H1 (cell line): ENCODE results near the gene TWF2. TPM values are rescaled to one million over a fixed set of nuclear protein-coding genes. Genes with fewer than 3 reads are reported as not detected.

Experiments used
- CTCF ChIA-PET: fragments of 300-600 bp; sonication (Branson Sonifier 250); formaldehyde crosslinking; loops from one replicate; lab custom pipeline; 2021; ENCODE audit not compliant: partially characterized antibody; lab: Charles Lee
- POLR2A ChIA-PET: fragments of 300-600 bp; sonication (Branson Sonifier 250); formaldehyde crosslinking; loops from one replicate; lab custom pipeline; 2021; ENCODE audit warnings: inconsistent platforms; ENCODE audit not compliant: partially characterized antibody; lab: Charles Lee
- DNase-seq, 2 experiments: peaks; one replicate each; pipeline versions ENCODE4 v3.0.0 to v3.0.0-alpha.2; 2010 to 2022; ENCODE audit warnings: low spot score in 2 of 2, low read depth in 1 of 2, mixed read lengths in 1 of 2
- FAIRE-seq: peaks from 2 replicates; lab custom pipeline; 2011; peaks lifted over from hg19 to GRCh38; lab: Jason Lieb, UNC
- H2AFZ ChIP-seq: 2 replicates; pipeline ENCODE4 v1.8.1; 2012; ENCODE audit warnings: low read length, inconsistent platforms
- H2AK5ac ChIP-seq: 2 replicates; pipeline ENCODE4 v1.6.1; 2013; ENCODE audit warnings: low read depth, low read length
- H2BK120ac ChIP-seq: replicated peaks from 2 replicates; pipeline ENCODE3; 2013; ENCODE audit warnings: low read depth, low read length, inconsistent platforms
- H2BK12ac ChIP-seq: 2 replicates; pipeline ENCODE4 v1.6.1; 2013; ENCODE audit warnings: low read depth, low read length
- H2BK15ac ChIP-seq: 2 replicates; pipeline ENCODE4 v1.6.1; 2013; ENCODE audit warnings: low read length
- H2BK20ac ChIP-seq: 2 replicates; pipeline ENCODE4 v1.6.1; 2013; ENCODE audit warnings: low read length
- H2BK5ac ChIP-seq: 2 replicates; pipeline ENCODE4 v1.6.1; 2013; ENCODE audit warnings: low read depth, low read length
- H3K14ac ChIP-seq: 2 replicates; pipeline ENCODE4 v1.6.1; 2013; ENCODE audit warnings: inconsistent platforms; ENCODE audit not compliant: insufficient read length
- H3K18ac ChIP-seq: 2 replicates; pipeline ENCODE4 v1.6.1; 2013; ENCODE audit warnings: low read length; ENCODE audit errors: extremely low read depth
- H3K23ac ChIP-seq: 2 replicates; pipeline ENCODE4 v1.6.1; 2013; ENCODE audit warnings: inconsistent platforms; ENCODE audit not compliant: insufficient read length
- H3K23me2 ChIP-seq: 2 replicates; pipeline ENCODE4 v1.6.1; 2013; ENCODE audit warnings: low read depth, low read length
- H3K27ac ChIP-seq: 2 replicates; pipeline ENCODE4 v1.6.1; 2011; ENCODE audit warnings: low read depth, low read length, inconsistent platforms
- H3K27me3 ChIP-seq, 4 experiments: replicated peaks in 1 of 4; 1 replicate in 1 of 4; 2 replicates in 3 of 4; pipeline versions ENCODE4 v1.6.1 to v1.8.1; 2011 to 2013; ENCODE audit warnings: low read length in 3 of 4, mild to moderate bottlenecking in 3 of 4, inconsistent platforms in 2 of 4, mixed read lengths in 2 of 4, moderate library complexity in 1 of 4; ENCODE audit not compliant: control insufficient read depth in 3 of 4, insufficient read depth in 3 of 4; ENCODE audit errors: extremely low read depth in 1 of 4
- H3K36me3 ChIP-seq, 4 experiments: 2 replicates each; pipeline versions ENCODE4 v1.6.1 to v1.8.1; 2011 to 2013; ENCODE audit warnings: mild to moderate bottlenecking in 4 of 4, low read length in 3 of 4, moderate library complexity in 2 of 4, control low read depth in 1 of 4, inconsistent platforms in 1 of 4; ENCODE audit not compliant: insufficient read depth in 4 of 4, control insufficient read depth in 2 of 4
- H3K4ac ChIP-seq: replicated peaks from 2 replicates; pipeline ENCODE3; 2013; ENCODE audit warnings: low read length, low read depth, mixed read lengths, inconsistent platforms; ENCODE audit not compliant: insufficient read length
- H3K4me1 ChIP-seq, 4 experiments: replicated peaks in 1 of 4; 1 replicate in 1 of 4; 2 replicates in 3 of 4; pipeline versions ENCODE4 v1.6.1 to v1.8.1; 2011 to 2013; ENCODE audit warnings: low read length in 3 of 4, inconsistent platforms in 2 of 4, mixed read lengths in 1 of 4; ENCODE audit not compliant: insufficient read depth in 4 of 4, control insufficient read depth in 3 of 4
- H3K4me2 ChIP-seq, 2 experiments: 2 replicates each; pipeline versions ENCODE4 v1.6.1 to v1.8.1; 2011 to 2013; ENCODE audit warnings: low read depth in 2 of 2, low read length in 2 of 2, control low read depth in 1 of 2, inconsistent platforms in 1 of 2, mild to moderate bottlenecking in 1 of 2; ENCODE audit not compliant: insufficient read depth in 1 of 2
- H3K4me3 ChIP-seq, 4 experiments: fragments of 200-600, 300-600 bp in 1 of 4; sonication (generic), shearing (Covaris generic), sonication (Bioruptor Twin) in 1 of 4; 2 replicates each; pipeline versions ENCODE4 v1.5.1 to v1.8.1; 2011 to 2016; ENCODE audit warnings: low read length in 4 of 4, low read depth in 3 of 4, control low read depth in 2 of 4, inconsistent platforms in 2 of 4, mild to moderate bottlenecking in 2 of 4, mixed read lengths in 1 of 4, moderate library complexity in 1 of 4; ENCODE audit not compliant: insufficient read depth in 2 of 4; ENCODE audit errors: extremely low read depth in 1 of 4
- H3K56ac ChIP-seq: replicated peaks from 2 replicates; pipeline ENCODE3; 2013; ENCODE audit warnings: low read depth, mild to moderate bottlenecking, mixed read lengths, low read length, inconsistent platforms; ENCODE audit not compliant: insufficient read length
- H3K79me1 ChIP-seq: 2 replicates; pipeline ENCODE4 v1.6.1; 2013; ENCODE audit warnings: low read depth, low read length, control low read depth
- H3K79me2 ChIP-seq, 2 experiments: 2 replicates each; pipeline versions ENCODE4 v1.6.1 to v1.8.1; 2012 to 2013; ENCODE audit warnings: low read length in 2 of 2, mild to moderate bottlenecking in 2 of 2, inconsistent platforms in 1 of 2; ENCODE audit not compliant: insufficient read depth in 2 of 2, control insufficient read depth in 1 of 2
- H3K9ac ChIP-seq, 4 experiments: replicated peaks in 1 of 4; 1 replicate in 1 of 4; 2 replicates in 3 of 4; pipeline versions ENCODE4 v1.6.1 to v1.8.1; 2011 to 2013; ENCODE audit warnings: low read depth in 3 of 4, low read length in 3 of 4, control low read depth in 2 of 4, mild to moderate bottlenecking in 2 of 4, moderate library complexity in 2 of 4, inconsistent platforms in 1 of 4; ENCODE audit errors: extremely low read depth in 1 of 4
- H3K9me3 ChIP-seq, 2 experiments: 2 replicates each; pipeline versions ENCODE4 v1.6.1 to v1.8.1; 2012 to 2013; ENCODE audit warnings: mild to moderate bottlenecking in 2 of 2, moderate library complexity in 2 of 2, control low read depth in 1 of 2, inconsistent platforms in 1 of 2, low read depth in 1 of 2, low read length in 1 of 2, mixed read lengths in 1 of 2; ENCODE audit not compliant: insufficient read depth in 2 of 2
- H4K20me1 ChIP-seq, 2 experiments: replicated peaks in 1 of 2; 2 replicates each; pipeline versions ENCODE3 to v1.8.1; 2011 to 2013; ENCODE audit warnings: inconsistent platforms in 2 of 2, low read length in 2 of 2, mild to moderate bottlenecking in 1 of 2; ENCODE audit not compliant: insufficient read depth in 2 of 2, control insufficient read depth in 1 of 2
- H4K5ac ChIP-seq: 2 replicates; pipeline ENCODE4 v1.6.1; 2013; ENCODE audit warnings: low read length, low read depth, mixed read lengths, inconsistent platforms; ENCODE audit not compliant: insufficient read length
- H4K8ac ChIP-seq: 2 replicates; pipeline ENCODE4 v1.8.0; 2013; ENCODE audit warnings: mild to moderate bottlenecking, moderate library complexity, low read length, inconsistent platforms; ENCODE audit not compliant: insufficient read depth; ENCODE audit errors: extremely low read depth
- H4K91ac ChIP-seq: replicated peaks from 2 replicates; pipeline ENCODE3; 2013; ENCODE audit warnings: low read length, mixed read lengths, inconsistent platforms; ENCODE audit not compliant: insufficient read length
- CHD2 ChIP-seq: IDR thresholded peaks from 2 replicates; pipeline ENCODE4 v1.6.1; 2012; ENCODE audit warnings: low read length, improper control_type of control experiment
- polyA plus RNA-seq, 7 experiments: library from polyadenylated mRNA; depleted of rRNA in 3 of 7; stranded (reverse) in 5 of 7; unstranded in 2 of 7; fragments of >200 nt in 5 of 7; fragments of 200-250 nt in 2 of 7; gene quantifications; 1 replicate in 5 of 7; 2 replicates in 1 of 7; 4 replicates in 1 of 7; pipeline versions ENCODE4 v1.2.1 to v1.2.3, GENCODE V29; 2011 to 2013; ENCODE audit warnings: missing spikeins in 2 of 7, mixed read lengths in 2 of 7
- total RNA-seq: library from RNA; stranded (reverse); fragmentation: NEBNext Ultra II Directional; extraction: Animal tissue kit (Norgen Biotek cat#: 25700); gene quantifications from 2 replicates; pipeline ENCODE4 v1.2.1, GENCODE V29; 2021

Gene TWF2
- total and polyA plus RNA-seq, 2 of the 8 experiments (the other 6 are each of a cell fraction or from before 2014, with no cell fraction given) = 65.2 to 90.4 TPM

- H3K18ac ChIP-seq = no peak overlapping the region
- no peaks in the 10 kb centered on the region for H3K9me3 ChIP-seq
- no peak overlapping the region for H3K9ac ChIP-seq
- no peak overlapping the region for H2BK12ac ChIP-seq
- no peak overlapping the region for H2BK15ac ChIP-seq
- DNase-seq (no peak), FAIRE-seq (no peak)
- CTCF ChIA-PET = interaction anchor here (1.7 to 2.8 kb wide), 2 partner anchors 31 to 77 kb away, joined by 5 to 10 read pairs; no protein-coding TSS in a partner anchor
- H3K27me3 ChIP-seq = no peaks in the 10 kb centered on the region
- H4K8ac ChIP-seq = no peak overlapping the region
- no peak overlapping the region for H2BK5ac ChIP-seq
- H3K56ac ChIP-seq = no peak overlapping the region
- no peak overlapping the region for H3K4ac ChIP-seq
- no peak overlapping the region for H3K27ac ChIP-seq
- H3K14ac ChIP-seq = no peak overlapping the region
- H3K36me3 ChIP-seq = peaks cover 41 to 91% (median 81%) of the 10 kb centered on the region in 4 experiments
- H3K23ac ChIP-seq = no peak overlapping the region
- POLR2A ChIA-PET = interaction anchor here (1.7 kb wide), 1 partner anchor 10 kb away, joined by 5 read pairs; no protein-coding TSS in a partner anchor
- H2AK5ac ChIP-seq = no peak overlapping the region
- no peaks in the 10 kb centered on the region; the same call in 1 of the 2 replicates for H3K23me2 ChIP-seq
- H4K20me1 ChIP-seq = peaks cover 3 to 12% of the 10 kb centered on the region in 2 experiments
- no peak overlapping the region for H4K91ac ChIP-seq
- no peak overlapping the region for H2AFZ ChIP-seq
- no peak overlapping the region for H3K4me3 ChIP-seq
- H2BK120ac ChIP-seq = no peak overlapping the region
- H3K79me1 ChIP-seq = no peaks in the 10 kb centered on the region; the same call in 1 of the 2 replicates
- H3K79me2 ChIP-seq = peaks cover 0 to 22% of the 10 kb centered on the region in 2 experiments; a peak in 2 of 4 replicates
- no peak overlapping the region for H2BK20ac ChIP-seq
- no peak overlapping the region for H4K5ac ChIP-seq
- H3K4me1 ChIP-seq = no peaks in the 10 kb centered on the region
- H3K4me2 ChIP-seq = no peak overlapping the region
- TF ChIP-seq CHD2 = no peak
These were observed 23.5 kb upstream of the TWF2 start for GRCh38 chr3:52262447-52262846.
